UCSD-AML1 (cell line): ENCODE data around the gene MEFV.
A peak's percentile ranks its signal among the peaks of the same experiment; 100 is the strongest.
"Not testable (repeated sequence)": the region's sequence is repeated elsewhere in the genome, so short reads cannot be mapped to it uniquely, and the experiment has no call there.

Source experiments
- DNase-seq: peaks from one replicate; lab custom pipeline; 2025; ENCODE audit not compliant: unreplicated experiment; lab: John Stamatoyannopoulos, UW

MEFV gene

GRCh38 chr16:3256146-3256865, at the start of gene MEFV:
Gene MEFV, minus strand, starts transcription at chr16:3256633. Its CDS starts 46 bp downstream, at chr16:3256587.
- DNase-seq, result peak; percentile 33

GRCh38 chr16:3306078-3306477, 49.6 kb upstream of the MEFV start:
- no peak for DNase-seq

GRCh38 chr16:3305109-3306068, 49.0 kb upstream of the MEFV start, which contains the start of the genes TIGD7 and ZNF75A:
Gene TIGD7, minus strand, starts transcription at chr16:3305430. Its CDS starts 4,816 bp downstream, at chr16:3300614.
Gene ZNF75A, plus strand, starts transcription at chr16:3305497. Its CDS starts 2,932 bp downstream, at chr16:3308429.
- DNase-seq, result peak; percentile 83

GRCh38 chr16:3304370-3304769, 47.9 kb upstream of the MEFV start:
- DNase-seq, result no peak

GRCh38 chr16:3295783-3296182, 39.4 kb upstream of the MEFV start:
- DNase-seq, result no peak

GRCh38 chr16:3295209-3295608, 38.8 kb upstream of the MEFV start:
- DNase-seq, result no peak

GRCh38 chr16:3292604-3293003, 36.2 kb upstream of the MEFV start:
- no peak for DNase-seq

- DNase-seq, result no peak
These were observed 33.7 kb upstream of the MEFV start for GRCh38 chr16:3289998-3290673.

- no peak for DNase-seq
These were observed 28.7 kb upstream of the MEFV start for GRCh38 chr16:3285131-3285530.

- DNase-seq, result no peak
These were observed 27.4 kb upstream of the MEFV start for GRCh38 chr16:3283543-3284447.

- DNase-seq, result peak; percentile 94
These were observed 26.5 kb upstream of the MEFV start, which contains the start of gene ZNF263 for GRCh38 chr16:3282730-3283542. Gene ZNF263, plus strand, starts transcription at chr16:3283491. Its CDS starts 328 bp downstream, at chr16:3283819.

GRCh38 chr16:3282103-3282729, 25.8 kb upstream of the MEFV start:
- no peak for DNase-seq

GRCh38 chr16:3281222-3281820, 24.9 kb upstream of the MEFV start:
- no peak for DNase-seq

GRCh38 chr16:3276679-3277078, 20.2 kb upstream of the MEFV start:
- no peak for DNase-seq

GRCh38 chr16:3274947-3275346, 18.5 kb upstream of the MEFV start:
- no peak for DNase-seq

GRCh38 chr16:3274490-3274889, 18.1 kb upstream of the MEFV start:
- DNase-seq, result no peak

GRCh38 chr16:3271281-3271680, 14.8 kb upstream of the MEFV start:
- DNase-seq, result not testable (repeated sequence)

GRCh38 chr16:3270718-3271117, 14.3 kb upstream of the MEFV start:
- DNase-seq, result not testable (repeated sequence)
